Stomach (tissue), 9 donors: Measurements from ENCODE around the gene PRKG2. TPM values are rescaled to one million over a fixed set of nuclear protein-coding genes. Genes with fewer than 3 reads are reported as not detected.

ENCODE experiments used
- DNase-seq, 2 donors: peaks; one replicate each; pipeline versions ENCODE4 v3.0.0 to v3.0.0-alpha.2; 2013 to 2019
- H3K27ac ChIP-seq, 5 donors: fragments of 200-600 bp in 4 of 5; sonication (generic) in 4 of 5; one replicate each; pipeline ENCODE4 v1.5.1; 2013 to 2019; ENCODE audit warnings: mild to moderate bottlenecking in 1 of 5, moderate library complexity in 1 of 5
- H3K27me3 ChIP-seq, 3 donors: fragments of 200-600 bp; sonication (generic); one replicate each; pipeline ENCODE4 v1.5.1; 2017 to 2019; ENCODE audit warnings: mixed run types in 1 of 3
- H3K36me3 ChIP-seq, 4 donors: fragments of 200-600 bp; sonication (generic); 1 replicate in 3 of 4; 2 replicates in 1 of 4; pipeline ENCODE4 v1.5.1; 2016 to 2019
- H3K4me1 ChIP-seq, 4 donors: fragments of 200-600 bp; sonication (generic); one replicate each; pipeline ENCODE4 v1.5.1; 2016 to 2019
- H3K4me3 ChIP-seq, 4 donors: fragments of 200-600 bp; sonication (generic) in 3 of 4; one replicate each; pipeline ENCODE4 v1.5.1; 2016 to 2019; ENCODE audit warnings: mild to moderate bottlenecking in 1 of 4
- H3K9me3 ChIP-seq, 4 donors: fragments of 200-600 bp; sonication (generic); one replicate each; pipeline ENCODE4 v1.5.1; 2016 to 2019
- EP300 ChIP-seq: sonication (generic); formaldehyde crosslinking; IDR thresholded peaks from one replicate; pipeline ENCODE4 v1.6.1; 2017; ENCODE audit warnings: antibody characterized with exemption
- POLR2A ChIP-seq, 4 donors: fragments of 450-650 bp; IDR thresholded peaks; one replicate each; pipeline ENCODE4 v1.6.1; 2016; ENCODE audit warnings: antibody characterized with exemption in 4 of 4, control low read depth in 2 of 4, mild to moderate bottlenecking in 1 of 4, moderate library complexity in 1 of 4
- POLR2AphosphoS5 ChIP-seq, 3 donors: sonication (generic); formaldehyde crosslinking; IDR thresholded peaks; one replicate each; pipeline ENCODE4 v1.6.1; 2016; ENCODE audit warnings: antibody characterized with exemption in 3 of 3
- WGBS, 5 donors: extraction: QIAGEN DNeasy Blood & Tissue Kit in 3 of 5; methylation state at CpG; one replicate each; pipeline versions ENCODE4 v1.1.5 to v1.1.7; 2013 to 2018; 5-methylcytosine and 5-hydroxymethylcytosine counted together
- intact Hi-C: fragments of 100-400 bp; cut with DNase I; formaldehyde crosslinking; loops from one replicate; pipeline ENCODE4 v1.15.1; 2023; ENCODE audit warnings: low total_unique reads
- polyA plus RNA-seq, 3 donors: library from polyadenylated mRNA; stranded (reverse); fragments of 200-250 nt; gene quantifications; one replicate each; pipeline ENCODE4 v1.2.3, GENCODE V29; 2013
- total RNA-seq, 5 donors: library from RNA; depleted of rRNA; stranded (reverse); fragments of >200 nt; gene quantifications; one replicate each; pipeline versions ENCODE4 v1.1.0 to v1.2.3, GENCODE V29; 2014 to 2016
- TF ChIP-seq, protein P1 (sequence below), 7 experiments: fragments of 450-650 bp in 4 of 7; fragments of 200-600 bp in 3 of 7; sonication (generic) in 3 of 7; IDR thresholded peaks; one replicate each; pipeline ENCODE4 v1.5.1; 2016 to 2019; ENCODE audit warnings: antibody characterized with exemption in 7 of 7, control low read depth in 2 of 7, mild to moderate bottlenecking in 1 of 7
- donor health status: healthy with polysubstance abuse.
- donor health status: Bipolar disorder and iron deficiency.
- donor health status: healthy.

The PRKG2 gene
- total and polyA plus RNA-seq, 8 donors = 0.19 to 2.9 (median 0.58) TPM; not detected in 3

DNA sequence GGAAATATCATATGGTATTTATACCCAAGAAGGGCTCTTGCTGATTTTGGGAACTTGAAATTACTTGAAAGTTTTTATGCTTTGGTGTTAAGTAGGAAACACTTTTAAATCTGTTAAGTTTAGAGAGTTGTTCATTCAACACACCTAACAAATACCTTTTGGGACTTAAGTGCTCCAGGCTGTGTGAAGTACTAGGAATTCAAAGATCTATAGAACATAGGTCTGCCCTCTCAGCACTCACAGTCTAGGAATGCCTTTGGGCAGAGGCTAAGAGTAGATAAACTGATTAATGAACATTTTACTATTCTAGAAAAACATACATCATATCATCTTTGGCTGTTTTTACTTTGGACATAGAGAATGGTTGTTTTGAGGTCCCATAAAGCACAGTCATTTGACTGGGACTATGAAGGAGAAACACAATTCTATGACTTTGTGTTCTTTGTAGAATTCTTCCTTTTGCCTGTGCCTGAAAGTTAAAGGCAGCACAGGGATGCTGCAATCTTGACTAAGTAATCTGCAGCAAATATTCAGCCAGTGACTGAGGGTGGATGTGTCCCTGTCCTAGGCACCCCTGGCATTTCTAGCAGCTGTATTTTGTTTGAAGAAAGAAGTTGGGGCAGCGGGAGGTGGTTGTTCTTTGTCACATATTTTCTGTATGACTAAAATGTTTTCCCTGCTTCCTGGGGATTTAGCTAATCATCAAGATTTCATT, 176.2 kb downstream of the PRKG2 start:
- no peaks in the 10 kb centered on the region for H3K4me1 ChIP-seq
- DNase-seq = no peak
- H3K9me3 ChIP-seq = no peaks in the 10 kb centered on the region
- intact Hi-C loops = no loop called here
- H3K4me3 ChIP-seq = no peak overlapping the region
- H3K27me3 ChIP-seq = peaks cover 0 to 10% (median 0%) of the 10 kb centered on the region in 3 donors
- H3K27ac ChIP-seq = no peak overlapping the region
- WGBS, 5 donors = 26 to 56% (median 29%) methylated on average over 1 of the region's 1 CpG
- TF ChIP-seq EP300 (no peak), POLR2AphosphoS5 (IDR thresholded peaks at IDR 0.05) (no peak), POLR2A (IDR thresholded peaks at IDR 0.05) (no peak)
- TF ChIP-seq, protein P1, sequence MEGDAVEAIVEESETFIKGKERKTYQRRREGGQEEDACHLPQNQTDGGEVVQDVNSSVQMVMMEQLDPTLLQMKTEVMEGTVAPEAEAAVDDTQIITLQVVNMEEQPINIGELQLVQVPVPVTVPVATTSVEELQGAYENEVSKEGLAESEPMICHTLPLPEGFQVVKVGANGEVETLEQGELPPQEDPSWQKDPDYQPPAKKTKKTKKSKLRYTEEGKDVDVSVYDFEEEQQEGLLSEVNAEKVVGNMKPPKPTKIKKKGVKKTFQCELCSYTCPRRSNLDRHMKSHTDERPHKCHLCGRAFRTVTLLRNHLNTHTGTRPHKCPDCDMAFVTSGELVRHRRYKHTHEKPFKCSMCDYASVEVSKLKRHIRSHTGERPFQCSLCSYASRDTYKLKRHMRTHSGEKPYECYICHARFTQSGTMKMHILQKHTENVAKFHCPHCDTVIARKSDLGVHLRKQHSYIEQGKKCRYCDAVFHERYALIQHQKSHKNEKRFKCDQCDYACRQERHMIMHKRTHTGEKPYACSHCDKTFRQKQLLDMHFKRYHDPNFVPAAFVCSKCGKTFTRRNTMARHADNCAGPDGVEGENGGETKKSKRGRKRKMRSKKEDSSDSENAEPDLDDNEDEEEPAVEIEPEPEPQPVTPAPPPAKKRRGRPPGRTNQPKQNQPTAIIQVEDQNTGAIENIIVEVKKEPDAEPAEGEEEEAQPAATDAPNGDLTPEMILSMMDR (IDR thresholded peaks at IDR 0.05) = no peak
- no peaks in the 10 kb centered on the region for H3K36me3 ChIP-seq

Other genes with a start within 250 kb of the PRKG2 start
- 10 to 100 TPM in 1 of 5 donors, 1 to 10 TPM in 4; 1.8 to 36.9 (median 3.9) TPM for gene BMP3, start 184.5 kb downstream of the PRKG2 start, total RNA-seq
- gene BMP3, start 184.5 kb downstream of the PRKG2 start, polyA plus RNA-seq = under 1 TPM in 2 of 3 donors, not detected in 1; 0.15 to 0.25 TPM